NOMO-1 (cell line): ENCODE data around the gene HK3.

Source experiments
- DNase-seq, 2 experiments: peaks; one replicate each; lab custom pipeline; 2025; ENCODE audit not compliant: unreplicated experiment in 2 of 2; lab: John Stamatoyannopoulos, UW

HK3 gene

DNA sequence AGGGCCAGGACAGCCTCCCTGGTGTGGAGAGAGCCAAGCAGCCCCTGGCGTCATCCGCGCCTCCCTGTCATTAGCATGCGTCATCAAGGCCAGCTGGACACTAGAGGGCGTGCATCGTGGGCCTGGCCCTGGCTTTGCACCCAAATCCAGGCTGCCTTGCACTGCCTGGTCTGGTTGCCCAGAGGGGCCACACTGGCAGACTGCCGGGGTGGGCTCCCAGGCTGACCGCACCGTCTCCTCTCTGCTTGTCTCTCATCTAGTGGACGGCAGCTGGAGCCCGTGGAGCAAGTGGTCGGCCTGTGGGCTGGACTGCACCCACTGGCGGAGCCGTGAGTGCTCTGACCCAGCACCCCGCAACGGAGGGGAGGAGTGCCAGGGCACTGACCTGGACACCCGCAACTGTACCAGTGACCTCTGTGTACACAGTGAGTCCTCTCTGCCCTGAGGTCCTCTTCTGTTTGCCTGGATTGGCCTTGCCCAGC lies 29.0 kb downstream of the HK3 start:
- DNase-seq, result no peak

- DNase-seq, result no peak
These were observed 29.5 kb downstream of the HK3 start for GRCh38 chr5:176869501-176870109.

- DNase-seq, result no peak
These were observed 30.4 kb downstream of the HK3 start for GRCh38 chr5:176868731-176869130.

GRCh38 chr5:176868126-176868525 lies 31.0 kb downstream of the HK3 start:
- no peak for DNase-seq

DNA sequence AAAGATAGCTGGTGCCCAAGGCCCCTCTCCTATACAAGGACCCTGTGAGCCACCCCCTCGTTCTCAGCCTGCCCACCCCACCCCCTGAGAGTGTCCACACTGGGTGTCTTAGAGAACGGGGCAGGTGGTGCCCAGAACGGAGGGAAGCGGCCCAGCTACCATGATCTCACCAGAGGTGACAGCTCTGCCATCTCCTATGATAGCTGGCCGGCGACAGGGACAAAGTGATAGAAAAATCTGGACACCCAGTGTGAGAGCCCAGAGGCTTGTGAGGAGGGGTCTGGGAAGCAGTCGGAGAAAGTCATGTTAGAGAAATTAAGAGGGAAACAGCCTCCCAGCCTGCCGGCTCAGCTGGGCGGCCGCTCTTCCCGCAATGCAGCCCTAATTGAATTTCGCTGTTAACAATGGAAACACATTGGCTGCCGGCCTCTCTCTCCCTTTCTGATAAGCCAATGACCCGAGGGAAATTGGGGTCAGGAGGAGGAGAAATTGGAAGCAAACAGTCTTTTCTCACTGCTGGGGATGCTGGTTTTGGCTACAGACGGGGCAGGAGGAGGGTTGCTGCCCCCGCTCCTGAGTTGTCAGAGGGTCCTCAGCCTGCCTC lies 32.3 kb downstream of the HK3 start:
- DNase-seq, result no peak

DNA sequence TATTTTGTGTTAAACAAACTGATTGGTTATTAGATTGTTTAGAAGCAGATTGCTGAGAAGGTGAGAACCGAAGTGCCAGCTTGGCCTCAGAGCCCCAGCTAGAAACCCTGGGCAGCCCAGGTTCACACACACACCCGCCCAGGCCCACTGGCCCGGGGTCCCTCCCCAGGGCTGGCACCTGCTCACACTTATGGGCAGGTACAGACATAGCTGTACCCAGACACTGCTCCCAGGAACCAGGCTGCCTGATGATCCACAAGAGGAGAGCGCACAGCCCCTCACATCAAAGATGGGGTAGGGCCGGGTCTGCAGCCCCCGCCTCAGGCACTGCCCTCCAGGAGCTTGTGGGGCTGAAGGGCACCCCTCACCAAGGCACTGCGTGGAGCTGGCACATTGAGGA lies 33.2 kb downstream of the HK3 start:
- no peak for DNase-seq

- no peak for DNase-seq
These were observed 34.4 kb downstream of the HK3 start for GRCh38 chr5:176864755-176865154.

- DNase-seq, result no peak
These were observed 35.4 kb downstream of the HK3 start for GRCh38 chr5:176863765-176864098.

GRCh38 chr5:176863041-176863764 lies 35.9 kb downstream of the HK3 start:
- peak in 1 of 2 experiments; percentile 18 for DNase-seq

DNA sequence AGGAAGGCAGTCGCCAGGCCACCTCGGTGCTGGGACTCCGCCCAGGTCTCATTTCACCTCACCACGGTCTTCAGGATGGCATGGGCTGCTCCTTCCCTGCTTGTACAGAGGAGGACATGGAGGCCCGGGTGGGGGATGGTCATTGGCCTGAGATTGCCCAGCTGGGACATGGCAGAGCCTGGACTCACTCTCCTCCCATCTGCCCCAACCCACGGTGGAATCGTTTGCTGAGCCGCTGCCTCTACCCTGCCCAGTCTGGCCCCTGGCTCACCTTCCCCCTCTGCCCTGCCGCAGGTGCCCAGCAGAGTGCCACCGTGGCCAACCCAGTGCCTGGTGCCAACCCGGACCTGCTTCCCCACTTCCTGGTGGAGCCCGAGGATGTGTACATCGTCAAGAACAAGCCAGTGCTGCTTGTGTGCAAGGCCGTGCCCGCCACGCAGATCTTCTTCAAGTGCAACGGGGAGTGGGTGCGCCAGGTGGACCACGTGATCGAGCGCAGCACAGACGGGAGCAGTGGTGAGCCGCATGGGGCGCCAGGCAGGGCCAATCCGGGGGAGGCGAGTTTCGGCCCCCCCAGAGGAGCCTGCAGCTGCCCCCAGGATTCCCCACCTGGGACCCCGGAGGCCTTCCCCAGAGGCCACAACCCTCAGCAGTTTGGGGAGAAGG lies 36.7 kb downstream of the HK3 start:
- no peak for DNase-seq

DNA sequence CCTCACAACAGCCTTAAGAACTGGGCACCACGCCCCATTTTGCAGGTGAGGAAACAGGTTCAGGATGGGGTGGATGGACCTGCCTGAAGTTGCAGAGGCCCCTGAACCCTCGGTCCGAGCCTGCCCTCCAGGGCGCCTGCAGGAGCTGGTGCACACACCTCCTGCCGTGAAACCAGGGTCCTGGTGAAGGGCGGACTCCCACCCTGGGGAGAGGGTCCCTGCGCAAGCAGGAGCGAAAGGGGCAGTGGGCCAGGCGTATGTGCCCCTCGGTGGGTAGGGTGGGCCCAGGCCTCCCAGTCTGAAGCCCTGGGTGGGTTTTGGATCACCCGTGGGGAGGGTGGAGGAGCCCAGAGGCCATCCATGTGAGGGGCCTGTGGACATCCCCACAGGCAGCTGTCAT lies 37.9 kb downstream of the HK3 start:
- no peak for DNase-seq

DNA sequence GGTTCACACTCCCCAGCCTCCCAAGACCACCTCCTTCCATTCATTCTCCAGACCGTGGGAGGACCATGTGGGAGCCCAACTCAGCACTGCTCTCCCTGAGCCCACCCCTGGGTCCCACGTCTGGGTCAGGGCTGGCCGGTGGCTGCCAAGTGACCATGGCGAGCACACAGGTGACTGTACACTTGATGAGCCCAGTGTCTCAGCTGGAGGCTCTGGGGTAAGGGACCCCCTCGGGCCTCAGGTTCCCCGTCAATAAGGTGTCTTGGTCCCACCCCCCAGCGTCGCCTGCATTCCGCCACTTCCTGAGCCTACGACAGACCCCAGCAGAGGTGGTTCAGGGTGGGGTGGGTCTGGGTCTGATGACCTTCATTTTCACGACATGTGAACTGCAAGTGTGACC lies 38.8 kb downstream of the HK3 start:
- no peak for DNase-seq

DNA sequence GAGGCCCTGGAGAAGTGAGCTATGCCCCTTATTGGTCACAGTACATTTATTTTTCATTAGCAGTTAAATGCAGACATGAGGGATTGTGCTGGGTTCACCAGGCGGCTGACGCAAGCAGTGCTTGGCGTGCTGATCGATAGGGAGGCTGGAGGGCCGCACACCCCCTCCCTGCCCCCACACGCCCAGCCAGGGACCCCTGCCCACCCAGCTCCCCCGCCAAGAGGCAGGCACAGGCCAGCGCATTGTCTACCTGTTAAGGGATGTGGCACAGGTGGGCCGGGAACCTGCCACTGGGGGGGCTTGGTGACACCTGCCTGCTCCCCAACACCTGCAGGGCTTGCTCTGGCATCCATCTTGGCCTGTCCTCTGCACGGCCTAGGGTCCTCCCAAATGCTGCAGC lies 39.2 kb downstream of the HK3 start:
- no peak for DNase-seq

DNA sequence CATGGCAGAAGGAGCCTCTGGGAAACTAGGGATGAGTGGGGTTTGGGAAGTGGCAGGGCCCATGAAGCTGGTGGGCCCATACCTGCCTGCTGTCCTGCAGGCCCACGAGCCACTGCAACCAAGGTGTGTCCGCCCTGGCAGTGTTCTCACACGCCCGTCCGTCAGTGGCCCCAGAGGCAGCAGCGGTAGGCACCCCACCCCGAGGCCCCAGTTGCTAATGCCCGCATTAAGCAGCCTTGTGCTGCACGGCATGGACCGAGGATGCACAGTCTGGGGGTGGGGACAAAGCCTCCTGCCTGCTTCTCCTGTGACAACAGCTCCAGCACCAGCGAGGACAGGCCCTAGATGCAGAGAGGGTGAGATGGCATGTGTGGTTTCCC lies 41.3 kb downstream of the HK3 start:
- no peak for DNase-seq

- DNase-seq, result no peak
These were observed 41.8 kb downstream of the HK3 start for GRCh38 chr5:176857216-176857893.

DNA sequence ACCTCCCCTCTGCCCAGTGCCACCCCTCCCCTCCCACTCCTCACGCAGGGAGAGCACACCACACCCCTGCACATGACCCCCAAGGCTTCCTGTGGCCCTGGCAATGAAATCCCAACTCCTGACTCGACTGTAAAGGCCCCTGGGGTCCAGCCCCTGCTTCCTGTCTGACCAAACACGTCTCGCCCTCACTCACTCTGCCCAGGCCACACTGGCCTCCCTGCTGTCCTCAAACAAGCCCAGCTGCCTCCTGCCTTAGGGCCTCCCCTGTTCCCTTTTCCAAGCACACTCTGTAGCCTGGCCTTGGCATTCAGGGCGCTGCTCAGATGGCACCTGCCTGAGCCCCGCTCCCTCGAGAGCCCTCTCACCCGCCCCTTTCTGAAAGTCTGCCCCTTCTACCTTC lies 42.4 kb downstream of the HK3 start:
- no peak for DNase-seq

DNA sequence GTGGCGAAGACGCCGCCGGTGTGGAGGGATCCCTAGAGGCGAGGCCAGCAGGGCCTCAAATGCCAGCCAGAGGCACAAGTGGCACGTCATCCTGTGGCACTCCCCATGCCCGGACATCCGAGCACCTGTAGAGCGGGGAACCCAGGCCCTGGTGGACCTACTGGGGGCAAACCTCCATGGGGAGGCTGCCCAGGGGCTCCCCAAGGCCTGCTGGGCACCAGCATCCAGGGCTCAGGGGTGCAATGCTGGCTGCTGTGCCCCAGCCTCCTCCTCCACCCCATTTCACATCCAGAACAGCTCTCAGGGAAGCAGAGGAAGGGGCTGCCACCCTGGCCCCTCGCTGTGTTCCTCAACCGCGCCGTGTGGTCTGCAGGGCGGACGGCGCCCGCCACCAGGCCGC lies 43.5 kb downstream of the HK3 start:
- no peak for DNase-seq

- no peak for DNase-seq
These were observed 45.0 kb downstream of the HK3 start for GRCh38 chr5:176854164-176854563.

DNA sequence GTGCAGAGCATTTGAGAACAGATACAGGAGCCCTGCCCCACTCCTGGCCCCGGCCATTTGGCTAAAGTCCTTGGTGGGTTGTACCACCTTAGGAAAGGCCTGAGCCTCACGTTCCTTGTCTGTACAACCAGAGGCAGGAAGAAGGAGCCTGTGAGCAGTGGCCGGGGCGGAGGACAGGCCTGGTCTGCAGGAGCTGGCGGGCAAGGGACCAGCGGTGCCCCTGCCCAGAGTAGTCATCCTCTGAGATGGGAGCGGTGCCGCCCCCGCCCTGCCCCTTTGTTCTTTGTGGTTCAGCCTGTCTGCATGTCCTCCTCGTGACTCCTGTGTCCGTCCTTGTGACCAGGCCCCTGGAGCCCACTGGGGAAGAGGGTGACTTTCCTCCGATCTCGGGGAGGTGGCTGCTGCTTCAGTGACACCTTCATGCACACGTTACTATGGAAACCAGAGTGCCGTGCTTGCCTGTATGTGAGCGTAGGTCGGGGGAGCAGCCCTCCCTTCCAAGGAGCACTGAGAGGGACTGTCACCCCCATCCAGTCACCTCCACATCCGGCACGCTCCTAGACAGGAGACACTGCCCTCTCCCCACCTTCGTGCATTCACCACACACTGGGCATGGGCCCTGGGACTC lies 45.9 kb downstream of the HK3 start:
- no peak for DNase-seq

DNA sequence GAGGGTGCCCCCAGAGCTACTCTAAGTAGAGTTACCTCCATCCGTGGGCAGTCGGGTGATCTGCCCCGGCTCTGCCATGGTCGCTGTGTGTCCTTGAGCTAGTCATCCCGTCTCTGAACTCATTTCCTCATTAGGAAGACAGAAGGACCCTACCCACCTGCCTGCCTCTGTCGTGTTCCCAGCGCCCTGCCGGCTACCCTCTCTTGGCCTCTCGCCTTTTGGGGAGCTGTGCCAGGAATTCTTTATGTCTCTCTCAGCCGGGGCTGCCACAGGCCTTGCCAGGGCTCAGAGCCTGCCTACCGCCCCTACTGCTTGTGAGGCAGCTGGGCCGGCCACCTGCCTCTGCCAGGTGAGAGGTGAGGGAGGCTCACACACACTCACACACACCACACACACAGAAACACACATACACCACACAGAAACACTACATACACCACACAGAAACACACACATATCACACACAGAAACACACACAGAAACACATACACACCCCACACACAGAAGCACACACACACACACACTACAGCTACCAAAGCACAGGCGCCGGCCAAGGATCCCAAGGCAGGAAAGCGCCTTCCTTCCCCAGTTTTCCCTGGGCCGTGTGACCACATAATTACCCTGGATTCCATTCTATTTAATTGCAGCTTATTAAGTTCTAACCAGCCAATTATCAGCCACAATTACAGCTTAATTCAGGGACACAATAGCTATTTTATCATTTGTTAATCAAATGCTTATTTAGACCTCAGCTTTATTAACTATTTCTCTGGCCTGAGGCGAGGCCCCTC lies 47.1 kb downstream of the HK3 start:
- DNase-seq, result no peak
